KMS-11 (cell line): ENCODE results near the gene SERPINB1.
A peak's percentile ranks its signal among the peaks of the same experiment; 100 is the strongest.
"Not testable (repeated sequence)": the region's sequence is repeated elsewhere in the genome, so short reads cannot be mapped to it uniquely, and the experiment has no call there.

Experiments
- H2AFZ ChIP-seq: fragments of 200-600 bp; sonication (generic); 2 replicates; pipeline ENCODE4 v1.6.1; 2016; ENCODE audit warnings: antibody characterized with exemption, mixed run types, low read depth
- H3K27ac ChIP-seq: fragments of 200-600 bp; sonication (generic); 2 replicates; pipeline ENCODE4 v1.6.1; 2016; ENCODE audit warnings: mild to moderate bottlenecking, mixed run types
- H3K27me3 ChIP-seq: fragments of 200-600 bp; sonication (generic); 2 replicates; pipeline ENCODE4 v1.6.1; 2017; ENCODE audit warnings: mild to moderate bottlenecking, low read depth, mixed run types, moderate library complexity; ENCODE audit not compliant: insufficient read depth
- H3K36me3 ChIP-seq: fragments of 200-600 bp; sonication (generic); 2 replicates; pipeline ENCODE4 v1.6.1; 2017; ENCODE audit warnings: mild to moderate bottlenecking, mixed run types; ENCODE audit not compliant: insufficient read depth
- H3K4me1 ChIP-seq: fragments of 200-600 bp; sonication (generic); 2 replicates; pipeline ENCODE4 v1.6.1; 2016; ENCODE audit warnings: mild to moderate bottlenecking, low read depth, mixed run types; ENCODE audit not compliant: poor library complexity, severe bottlenecking
- H3K4me2 ChIP-seq: fragments of 200-600 bp; sonication (generic); 2 replicates; pipeline ENCODE4 v1.7.0; 2016; ENCODE audit warnings: mild to moderate bottlenecking, mixed run types
- H3K4me3 ChIP-seq: fragments of 200-600 bp; sonication (generic); IDR thresholded peaks from 2 replicates; pipeline ENCODE4 v1.6.1; 2017; ENCODE audit warnings: low read depth, low read length, mixed read lengths; ENCODE audit not compliant: insufficient read depth
- H3K79me2 ChIP-seq: fragments of 200-600 bp; sonication (generic); 2 replicates; pipeline ENCODE4 v1.6.1; 2016; ENCODE audit warnings: low read depth, mixed run types; ENCODE audit not compliant: insufficient read depth
- H3K9ac ChIP-seq: fragments of 200-600 bp; sonication (generic); 2 replicates; pipeline ENCODE4 v1.6.1; 2016; ENCODE audit warnings: mild to moderate bottlenecking, mixed run types
- H4K20me1 ChIP-seq: fragments of 200-600 bp; sonication (generic); 2 replicates; pipeline ENCODE4 v1.6.1; 2016; ENCODE audit warnings: mild to moderate bottlenecking, mixed run types; ENCODE audit not compliant: insufficient read depth
- TF ChIP-seq, protein P1 (sequence below): fragments of 200-600 bp; sonication (generic); conservative IDR thresholded peaks from 2 replicates; pipeline ENCODE4 v1.6.1; 2017; ENCODE audit warnings: low read depth, mild to moderate bottlenecking, antibody characterized with exemption, low read length, moderate library complexity, mixed read lengths

SERPINB1 gene

DNA sequence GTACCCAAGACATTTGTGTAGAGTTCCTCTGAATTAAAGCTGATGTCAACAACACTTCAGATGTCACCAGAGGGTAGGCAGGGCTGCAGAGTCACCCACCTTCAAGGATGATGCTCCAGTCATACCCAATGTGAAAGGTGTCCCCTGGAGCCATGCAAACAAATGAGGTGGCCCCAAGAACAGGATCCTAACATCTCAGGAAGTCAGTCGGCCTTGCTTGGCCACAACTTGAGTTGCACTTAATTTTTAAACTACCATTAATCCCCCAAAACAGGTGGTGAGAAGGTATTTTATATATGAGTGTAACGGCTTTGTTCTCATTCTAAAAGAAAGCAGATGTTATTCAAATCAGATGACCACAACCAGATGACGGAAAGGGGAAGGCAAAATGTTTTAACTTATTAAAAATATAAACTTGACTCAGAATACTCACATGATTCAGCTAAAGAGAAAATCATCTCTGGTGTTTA, 21.1 kb upstream of the SERPINB1 start:
- Histone ChIP-seq H3K27me3 (no peaks in the 10 kb centered on the region), H3K27ac (peak overlapping the region; percentile 72), H3K4me3 (no peak overlapping the region), H3K4me2 (peak overlapping the region; percentile 61), H4K20me1 (no peaks in the 10 kb centered on the region), H3K79me2 (no peaks in the 10 kb centered on the region), H3K36me3 (no peaks in the 10 kb centered on the region), H3K4me1 (peaks cover 65% of the 10 kb centered on the region), H3K9ac (peak overlapping the region; percentile 17; the same call in 1 of the 2 replicates), H2AFZ (no peak overlapping the region)
- TF ChIP-seq, protein P1, sequence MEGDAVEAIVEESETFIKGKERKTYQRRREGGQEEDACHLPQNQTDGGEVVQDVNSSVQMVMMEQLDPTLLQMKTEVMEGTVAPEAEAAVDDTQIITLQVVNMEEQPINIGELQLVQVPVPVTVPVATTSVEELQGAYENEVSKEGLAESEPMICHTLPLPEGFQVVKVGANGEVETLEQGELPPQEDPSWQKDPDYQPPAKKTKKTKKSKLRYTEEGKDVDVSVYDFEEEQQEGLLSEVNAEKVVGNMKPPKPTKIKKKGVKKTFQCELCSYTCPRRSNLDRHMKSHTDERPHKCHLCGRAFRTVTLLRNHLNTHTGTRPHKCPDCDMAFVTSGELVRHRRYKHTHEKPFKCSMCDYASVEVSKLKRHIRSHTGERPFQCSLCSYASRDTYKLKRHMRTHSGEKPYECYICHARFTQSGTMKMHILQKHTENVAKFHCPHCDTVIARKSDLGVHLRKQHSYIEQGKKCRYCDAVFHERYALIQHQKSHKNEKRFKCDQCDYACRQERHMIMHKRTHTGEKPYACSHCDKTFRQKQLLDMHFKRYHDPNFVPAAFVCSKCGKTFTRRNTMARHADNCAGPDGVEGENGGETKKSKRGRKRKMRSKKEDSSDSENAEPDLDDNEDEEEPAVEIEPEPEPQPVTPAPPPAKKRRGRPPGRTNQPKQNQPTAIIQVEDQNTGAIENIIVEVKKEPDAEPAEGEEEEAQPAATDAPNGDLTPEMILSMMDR = no peak

DNA sequence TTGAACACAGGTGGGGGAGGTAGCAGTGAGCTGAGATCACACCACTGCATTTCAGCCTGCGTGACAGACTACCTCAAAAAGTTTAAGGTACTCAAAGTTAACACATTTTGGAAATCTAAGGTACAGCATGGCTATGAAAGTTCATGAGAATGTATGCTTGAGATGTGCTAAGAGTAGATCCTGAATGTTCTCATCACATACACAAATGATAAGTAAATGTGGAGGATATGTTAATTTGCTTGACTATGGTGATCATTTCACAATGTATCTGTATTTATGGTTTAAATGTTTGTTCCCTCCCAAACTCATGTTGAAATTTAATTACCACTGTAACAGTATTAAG, 20.1 kb upstream of the SERPINB1 start:
- Histone ChIP-seq H4K20me1 (no peaks in the 10 kb centered on the region), H3K4me2 (peak overlapping the region; percentile 61), H3K27ac (peak overlapping the region; percentile 72), H3K4me3 (no peak overlapping the region), H3K27me3 (no peaks in the 10 kb centered on the region), H3K4me1 (peaks cover 64% of the 10 kb centered on the region), H2AFZ (no peak overlapping the region), H3K9ac (peak overlapping the region; percentile 17; the same call in 1 of the 2 replicates), H3K79me2 (no peaks in the 10 kb centered on the region), H3K36me3 (no peaks in the 10 kb centered on the region)
- TF ChIP-seq, protein P1 = no peak

DNA sequence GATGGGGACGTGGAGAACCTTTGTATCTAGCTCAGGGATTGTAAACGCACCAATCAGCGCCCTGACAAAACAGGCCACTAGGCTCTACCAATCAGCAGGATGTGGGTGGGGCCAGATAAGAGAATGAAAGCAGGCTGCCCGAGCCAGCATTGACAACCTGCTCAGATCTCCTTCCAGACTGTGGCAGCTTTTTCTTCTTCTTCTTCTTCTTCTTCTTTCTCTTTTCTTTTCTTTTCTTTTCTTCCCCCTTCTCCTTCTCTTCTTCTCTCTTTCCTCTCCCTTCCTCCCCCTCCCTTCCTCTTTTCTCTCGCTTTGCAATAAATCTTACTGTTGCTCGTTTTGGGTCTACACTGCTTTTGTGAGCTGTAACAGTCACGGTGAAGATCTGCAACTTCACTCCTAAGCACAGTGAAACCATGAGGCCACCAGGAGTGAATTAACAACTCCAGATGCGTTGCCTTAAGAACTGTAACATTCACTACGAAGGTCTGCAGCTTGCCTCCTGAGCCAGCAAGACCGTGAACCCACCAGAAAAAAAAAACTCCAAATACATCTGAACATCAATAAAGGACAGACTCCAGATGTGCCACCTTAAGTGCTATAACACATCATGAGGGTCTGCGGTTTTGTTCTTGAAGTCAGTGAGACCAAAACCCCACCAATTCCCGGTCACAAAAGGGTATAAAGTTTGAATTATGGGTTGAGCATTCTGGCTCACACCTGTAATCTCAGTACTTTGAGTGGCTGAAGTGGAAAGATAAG, 19.6 kb upstream of the SERPINB1 start:
- Histone ChIP-seq H2AFZ (no peak overlapping the region), H3K4me2 (0 out of 2 replicates have a peak overlapping the region, but pooled peaks have one; percentile 61), H3K36me3 (no peaks in the 10 kb centered on the region)

DNA sequence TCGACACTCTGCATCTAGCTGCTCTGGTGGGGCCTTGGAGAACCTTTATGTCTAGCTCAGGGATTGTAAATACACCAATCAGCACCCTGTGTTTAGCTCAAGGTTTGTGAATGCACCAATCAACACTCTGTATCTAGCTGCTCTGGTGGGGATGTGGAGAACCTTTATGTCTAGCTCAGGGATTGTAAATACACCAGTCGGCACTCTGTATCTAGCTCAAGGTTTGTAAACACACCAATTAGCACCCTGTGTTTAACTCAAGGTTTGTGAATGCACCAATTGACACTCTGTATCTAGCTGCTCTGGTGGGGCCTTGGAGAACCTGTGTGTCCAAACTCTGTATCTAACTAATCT, 19.0 kb upstream of the SERPINB1 start:
- Histone ChIP-seq H3K27ac (peak overlapping the region; percentile 55), H3K4me2 (0 out of 2 replicates have a peak overlapping the region, but pooled peaks have one; percentile 29), H3K4me1 (peaks cover 55% of the 10 kb centered on the region)
- not testable (repeated sequence) for H3K4me3 ChIP-seq, H3K9ac ChIP-seq, H3K79me2 ChIP-seq, H2AFZ ChIP-seq, H3K27me3 ChIP-seq, H3K36me3 ChIP-seq, H4K20me1 ChIP-seq

More for the DNA sequence above, 19.6 kb upstream of the SERPINB1 start:
- Histone ChIP-seq H3K27me3 (no peaks in the 10 kb centered on the region), H3K4me3 (no peak overlapping the region), H3K9ac (no peak overlapping the region), H3K27ac (peak overlapping the region; percentile 72), H4K20me1 (no peaks in the 10 kb centered on the region), H3K79me2 (no peaks in the 10 kb centered on the region), H3K4me1 (peaks cover 59% of the 10 kb centered on the region)
- TF ChIP-seq, protein P1 = no peak

DNA sequence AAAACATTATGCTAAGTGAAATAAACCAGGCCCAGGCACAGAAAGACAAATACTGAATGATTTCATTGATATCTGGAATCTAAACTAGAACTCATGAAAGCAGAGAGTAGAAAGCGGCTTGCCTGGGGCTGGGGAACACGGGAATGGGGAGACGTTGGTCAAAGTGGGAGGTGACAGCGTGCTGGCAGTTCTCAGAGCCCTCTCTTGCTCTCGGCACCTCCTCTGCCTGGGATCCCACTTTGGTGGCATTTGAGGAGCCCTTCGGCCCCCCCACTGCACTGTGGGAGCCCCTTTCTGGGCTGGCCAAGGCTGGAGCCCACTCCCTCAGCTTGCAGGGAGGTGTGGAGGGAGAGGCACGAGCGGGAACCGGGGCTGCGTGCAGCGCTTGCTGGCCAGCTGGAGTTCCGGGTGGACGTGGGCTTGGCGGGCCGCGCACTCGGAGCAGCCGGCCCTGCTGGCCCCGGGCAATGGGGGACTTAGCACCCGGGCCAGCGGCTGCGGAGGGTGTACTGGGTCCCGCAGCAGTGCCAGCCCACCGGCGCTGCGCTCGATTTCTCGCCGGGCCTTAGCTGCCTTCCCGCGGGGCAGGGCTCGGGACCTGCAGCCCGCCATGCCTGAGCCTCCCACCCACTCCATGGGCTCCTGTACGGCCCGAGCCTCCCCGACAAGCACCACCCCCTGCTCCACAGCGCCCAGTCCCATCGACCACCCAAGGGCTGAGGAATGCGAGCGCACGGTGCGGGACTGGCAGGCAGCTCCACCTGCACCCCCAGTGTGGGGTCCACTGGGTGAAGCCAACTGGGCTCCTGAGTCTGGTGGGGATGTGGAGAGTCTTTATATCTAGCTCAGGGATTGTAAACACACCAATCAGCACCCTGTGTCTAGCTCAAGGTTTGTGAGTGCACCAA, 18.4 kb upstream of the SERPINB1 start:
- not testable (repeated sequence) for H3K4me3 ChIP-seq, H4K20me1 ChIP-seq, H3K4me2 ChIP-seq, H3K36me3 ChIP-seq, H3K27me3 ChIP-seq, H3K9ac ChIP-seq, H3K79me2 ChIP-seq, H2AFZ ChIP-seq
- peak overlapping the region; percentile 55 for H3K27ac ChIP-seq
- peaks cover 55% of the 10 kb centered on the region for H3K4me1 ChIP-seq
